HCEC 1CT (cell line): ENCODE data around the gene ZMYND8.
A peak's percentile ranks its signal among the peaks of the same experiment; 100 is the strongest.
"Not testable (repeated sequence)": the region's sequence is repeated elsewhere in the genome, so short reads cannot be mapped to it uniquely, and the experiment has no call there.

Experiments used
- DNase-seq: peaks from one replicate; pipeline ENCODE4 v3.0.0-alpha.2; 2017

The ZMYND8 gene

DNA sequence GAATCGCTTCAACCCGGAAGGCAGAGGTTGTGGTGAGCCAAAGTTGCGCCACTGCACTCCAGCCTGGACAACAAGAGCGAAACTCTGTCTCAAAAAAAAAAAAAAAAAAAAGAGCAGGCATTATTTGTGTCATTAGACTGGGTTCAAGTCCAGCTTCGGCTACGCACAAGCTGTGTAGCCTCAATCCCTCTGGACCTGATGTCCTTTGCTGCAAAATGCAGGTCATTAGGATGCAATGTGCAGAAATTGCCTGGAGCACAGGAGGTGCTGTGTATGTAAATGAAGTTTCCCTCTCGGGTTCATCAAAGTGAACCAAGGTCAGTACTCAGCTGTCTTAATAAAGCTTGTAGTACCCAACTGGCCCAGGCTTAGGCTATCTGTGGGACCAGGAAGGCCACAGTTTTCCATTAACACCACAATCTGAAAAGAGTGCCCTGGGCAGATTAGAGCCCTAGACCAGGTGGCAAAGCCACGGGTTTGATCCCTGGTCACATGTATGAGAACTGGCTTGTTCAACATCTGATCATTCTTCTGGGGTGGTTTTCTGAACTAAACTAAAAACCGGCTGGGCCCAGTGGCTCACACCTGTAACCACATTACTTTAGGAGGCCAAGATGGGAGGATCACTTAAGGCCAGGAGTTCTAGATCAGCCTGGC lies 155.3 kb downstream of the ZMYND8 start:
- DNase-seq: no peak

GRCh38 chr20:47198996-47199552 lies 157.4 kb downstream of the ZMYND8 start:
- DNase-seq: no peak

DNA sequence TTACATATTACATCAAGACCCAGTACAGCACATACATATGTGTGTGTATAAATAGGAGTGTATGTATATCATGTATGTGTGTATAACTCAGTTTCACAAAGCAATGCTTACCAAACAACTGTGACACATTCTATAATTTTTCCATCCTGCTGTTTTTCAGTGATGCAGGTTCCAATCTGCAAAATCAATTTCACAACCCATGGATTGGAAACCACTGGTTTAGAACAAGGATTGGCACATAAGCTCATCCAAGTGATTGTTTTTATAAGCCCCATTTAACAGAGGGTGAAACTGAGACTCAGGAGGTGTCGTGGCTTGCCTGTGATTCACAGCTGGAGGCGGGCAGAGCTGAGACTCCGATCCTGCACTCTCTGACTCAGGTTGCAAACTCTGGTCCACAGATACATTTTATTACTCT lies 158.2 kb downstream of the ZMYND8 start:
- DNase-seq: no peak

DNA sequence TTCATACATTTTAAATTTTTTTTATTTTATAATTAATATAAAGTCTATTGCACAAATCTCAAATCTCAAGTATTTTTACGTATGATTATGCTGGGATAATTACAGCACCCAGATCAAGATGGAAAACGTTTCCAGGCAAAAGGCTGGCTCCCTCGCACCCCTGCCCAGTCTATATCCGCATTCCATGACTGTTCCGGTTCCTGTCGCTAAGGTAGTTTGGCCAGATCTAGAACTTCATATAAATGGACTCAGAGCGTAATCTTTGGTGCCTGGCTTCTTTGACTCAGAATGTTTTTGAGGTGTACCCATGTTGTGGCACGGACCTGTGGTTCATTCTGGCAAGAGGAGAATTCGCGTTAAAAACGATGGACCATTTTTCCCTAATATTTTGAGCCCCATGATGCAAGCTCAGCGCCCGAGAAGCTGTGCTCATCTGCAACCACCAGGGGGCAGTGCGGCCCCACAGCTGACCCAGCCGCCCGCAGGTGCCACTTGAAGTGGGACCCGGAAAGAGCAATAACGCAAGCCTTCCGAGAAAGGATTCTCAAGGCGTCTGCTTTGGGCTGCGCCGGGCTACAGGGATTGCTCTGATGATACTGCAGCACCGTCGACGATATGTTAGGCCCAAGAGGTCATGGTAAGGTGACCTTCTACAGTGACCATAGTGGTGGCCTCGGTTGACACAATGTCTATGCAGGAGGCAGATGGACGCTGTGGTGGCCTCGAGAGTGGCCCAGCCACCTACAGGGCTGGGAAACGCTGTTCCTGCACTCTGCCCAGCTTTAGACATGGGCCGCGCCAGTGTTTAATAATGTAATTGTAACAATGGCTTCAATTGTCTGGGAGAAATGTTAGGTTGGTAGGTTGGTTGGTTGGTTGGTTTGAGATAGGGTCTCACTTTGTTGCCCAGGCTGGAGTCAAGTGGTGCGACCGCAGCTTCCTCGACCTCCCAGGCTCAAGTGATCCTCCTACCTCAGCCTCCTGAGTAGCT lies 160.1 kb downstream of the ZMYND8 start:
- peak; percentile 53 for DNase-seq

GRCh38 chr20:47195573-47195972 lies 160.9 kb downstream of the ZMYND8 start:
- no peak for DNase-seq

GRCh38 chr20:47191956-47192355 lies 164.5 kb downstream of the ZMYND8 start:
- no peak for DNase-seq

GRCh38 chr20:47191074-47191673 lies 165.3 kb downstream of the ZMYND8 start:
- peak; percentile 16 for DNase-seq

- DNase-seq: no peak
Observed at GRCh38 chr20:47189060-47189459, 167.4 kb downstream of the ZMYND8 start.

DNA sequence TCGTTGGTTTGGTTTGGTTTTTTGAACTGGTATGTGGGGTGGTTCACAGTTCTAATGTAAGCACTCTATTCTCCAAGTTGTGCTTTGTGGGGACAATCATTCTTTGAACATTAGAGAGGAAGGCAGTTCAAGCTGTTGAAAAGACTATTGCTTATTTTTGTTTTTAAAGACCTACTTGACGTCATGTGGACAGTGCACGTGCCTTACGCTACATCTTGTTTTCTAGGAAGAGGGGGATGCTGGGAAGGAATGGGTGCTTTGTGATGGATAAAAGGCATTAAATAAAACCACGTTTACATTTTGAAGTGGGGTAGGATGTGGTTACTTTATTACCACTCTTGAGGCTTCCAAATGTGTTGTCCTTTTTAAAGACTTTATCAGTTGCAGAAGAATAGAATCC lies 168.0 kb downstream of the ZMYND8 start:
- no peak for DNase-seq

- DNase-seq: no peak
Observed at GRCh38 chr20:47187450-47188195, 168.9 kb downstream of the ZMYND8 start.

- DNase-seq: no peak
Observed at GRCh38 chr20:47183367-47183766, 173.1 kb downstream of the ZMYND8 start.

- DNase-seq: peak; percentile 86
Observed at GRCh38 chr20:47181056-47181862, 175.2 kb downstream of the ZMYND8 start.

DNA sequence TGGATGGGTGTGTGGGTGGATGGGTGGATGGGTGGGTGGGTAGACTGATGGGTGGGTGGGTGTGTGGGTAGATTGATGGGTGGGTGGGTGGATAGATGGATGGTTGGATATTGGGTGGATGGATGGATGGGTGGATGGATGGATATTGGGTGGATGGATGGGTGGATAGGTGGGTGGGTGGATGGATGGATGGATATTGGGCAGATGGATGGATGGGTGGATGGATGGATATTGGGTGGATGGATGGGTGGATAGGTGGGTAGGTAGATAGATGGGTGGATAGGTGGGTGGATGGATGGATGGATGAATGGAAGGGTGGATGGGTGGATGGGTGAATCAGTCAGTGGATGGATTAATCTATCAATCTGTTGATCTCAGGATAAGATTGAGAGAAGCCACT lies 177.2 kb downstream of the ZMYND8 start:
- no peak for DNase-seq

DNA sequence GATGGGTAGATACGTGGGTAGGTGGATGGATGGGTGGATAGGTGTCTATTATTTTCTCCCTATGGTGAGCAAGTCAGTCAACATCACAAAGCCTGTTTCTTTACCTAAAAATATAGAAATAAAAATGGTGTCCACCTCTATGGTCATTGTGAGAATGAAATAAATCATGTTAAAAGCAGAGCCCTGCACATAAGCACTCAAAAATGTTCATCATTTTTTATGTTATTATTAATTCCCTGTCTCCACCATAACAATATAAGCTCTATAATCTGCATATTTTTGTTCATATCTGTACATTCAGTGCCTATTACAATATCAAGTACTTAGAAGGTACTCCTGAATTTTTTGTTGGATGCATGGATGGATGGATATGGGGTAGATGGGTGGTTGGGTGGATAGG lies 177.6 kb downstream of the ZMYND8 start:
- no peak for DNase-seq

- DNase-seq: no peak
Observed at GRCh38 chr20:47178277-47178676, 178.2 kb downstream of the ZMYND8 start.

GRCh38 chr20:47176217-47176616 lies 180.3 kb downstream of the ZMYND8 start:
- not testable (repeated sequence) for DNase-seq

DNA sequence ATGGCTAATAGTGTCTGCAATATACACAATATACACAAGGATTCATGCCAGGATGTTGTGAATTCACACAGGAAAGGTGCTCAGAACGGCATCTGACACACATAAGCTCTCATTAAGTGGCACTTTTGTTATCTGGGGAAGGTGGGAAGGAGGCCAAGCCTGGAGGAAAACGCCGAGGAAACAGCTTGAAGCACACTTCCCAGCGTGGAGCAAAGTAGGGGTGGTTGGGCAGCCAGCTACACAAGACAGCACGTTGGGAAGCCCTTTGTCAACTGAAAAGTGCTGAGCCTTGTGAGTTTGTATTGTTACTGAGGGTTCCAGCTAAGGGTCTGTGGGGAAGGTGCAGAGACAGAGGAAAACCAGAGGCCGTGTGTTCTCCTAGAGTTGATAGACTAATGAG lies 181.0 kb downstream of the ZMYND8 start:
- DNase-seq: no peak

- DNase-seq: no peak
Observed at GRCh38 chr20:47174456-47175243, 181.8 kb downstream of the ZMYND8 start.

DNA sequence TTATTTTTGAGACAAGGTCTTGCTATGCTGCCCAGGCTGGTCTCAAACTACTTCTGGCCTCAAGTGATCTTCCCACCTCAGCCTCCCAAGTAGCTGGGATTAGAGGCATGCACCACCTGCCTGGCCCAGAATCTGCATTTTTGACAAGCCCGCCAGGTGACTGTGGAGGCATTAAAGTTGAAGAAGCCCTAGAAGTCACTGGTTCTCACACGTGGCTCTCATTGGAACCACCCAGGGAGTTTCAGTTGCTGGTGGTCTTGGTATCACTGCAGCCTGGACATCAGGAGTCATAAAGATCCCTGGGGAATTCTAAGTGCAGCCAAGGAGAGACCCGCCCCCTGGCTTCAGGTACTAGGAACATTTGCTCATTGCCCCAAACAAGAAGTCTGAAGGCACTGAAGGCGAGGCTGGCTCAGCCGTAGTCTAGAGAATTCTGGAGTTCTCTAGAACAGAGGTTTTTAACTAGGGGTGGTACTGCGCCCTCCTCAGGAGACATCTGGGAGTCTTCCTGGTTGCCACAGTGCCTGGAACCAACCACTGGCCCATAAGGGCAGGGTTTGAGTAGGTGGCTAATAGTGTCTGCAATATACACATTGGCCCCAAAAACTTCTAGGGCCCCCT lies 182.8 kb downstream of the ZMYND8 start:
- DNase-seq: no peak

- no peak for DNase-seq
Observed at GRCh38 chr20:47172579-47172978, 183.9 kb downstream of the ZMYND8 start.
